Breast epithelium (tissue), 3 donors: Measurements from ENCODE around the gene NEDD9.

Experiments used
- CTCF ChIP-seq, 3 donors: fragments of 450-650 bp; IDR thresholded peaks; one replicate each; pipeline ENCODE4 v1.5.1; 2016 to 2017; ENCODE audit warnings: antibody characterized with exemption in 3 of 3, mild to moderate bottlenecking in 3 of 3, moderate library complexity in 3 of 3
- POLR2A ChIP-seq: fragments of 450-650 bp; IDR thresholded peaks from one replicate; pipeline ENCODE4 v1.6.1; 2016; ENCODE audit warnings: antibody characterized with exemption, mild to moderate bottlenecking, moderate library complexity
- POLR2AphosphoS5 ChIP-seq, 3 donors: sonication (generic); formaldehyde crosslinking; IDR thresholded peaks; one replicate each; pipeline ENCODE4 v1.6.1; 2017; ENCODE audit warnings: antibody characterized with exemption in 3 of 3

- no peak for TF ChIP-seq CTCF (IDR thresholded peaks at IDR 0.05)
- peak in 1 of 3 donors; percentile 33 for TF ChIP-seq POLR2AphosphoS5 (IDR thresholded peaks at IDR 0.05)
- no peak for TF ChIP-seq POLR2A
These were observed 7.5 kb downstream of the NEDD9 start for GRCh38 chr6:11224966-11225463.
